H9 (cell line): ENCODE measurements around the gene CHPF2. TPM values are rescaled to one million over a fixed set of nuclear protein-coding genes. Genes with fewer than 3 reads are reported as not detected.

Experiments
- DNase-seq: peaks from one replicate; pipeline ENCODE4 v3.0.0-alpha.2; 2017
- H2AFZ ChIP-seq: one replicate; pipeline ENCODE4 v1.6.1; 2013; ENCODE audit warnings: mild to moderate bottlenecking, low read length, control low read depth, moderate library complexity
- H2AK5ac ChIP-seq: 2 replicates; pipeline ENCODE4 v1.6.1; 2013; ENCODE audit warnings: low read length, control low read depth, mixed read lengths; ENCODE audit not compliant: insufficient read length
- H2BK120ac ChIP-seq: one replicate; pipeline ENCODE4 v1.6.1; 2013; ENCODE audit warnings: low read depth, mild to moderate bottlenecking, low read length, control low read depth, inconsistent platforms; ENCODE audit not compliant: poor library complexity, severe bottlenecking
- H2BK12ac ChIP-seq: 2 replicates; pipeline ENCODE4 v1.6.1; 2013; ENCODE audit warnings: low read length, control low read depth, mixed read lengths, low read depth; ENCODE audit not compliant: insufficient read length
- H2BK15ac ChIP-seq: 2 replicates; pipeline ENCODE4 v1.6.1; 2013; ENCODE audit warnings: low read depth, low read length, control low read depth
- H2BK20ac ChIP-seq: one replicate; pipeline ENCODE4 v1.6.1; 2013; ENCODE audit warnings: low read depth, mild to moderate bottlenecking, low read length, control low read depth, inconsistent platforms; ENCODE audit not compliant: poor library complexity, severe bottlenecking
- H2BK5ac ChIP-seq: 2 replicates; pipeline ENCODE4 v1.6.1; 2013; ENCODE audit warnings: low read length, control low read depth, mixed read lengths; ENCODE audit not compliant: insufficient read length
- H3K14ac ChIP-seq: 2 replicates; pipeline ENCODE4 v1.6.1; 2013; ENCODE audit warnings: low read length, control low read depth; ENCODE audit not compliant: insufficient read depth
- H3K18ac ChIP-seq: 2 replicates; pipeline ENCODE4 v1.6.1; 2013; ENCODE audit warnings: low read depth, mild to moderate bottlenecking, mixed read lengths, low read length, control low read depth; ENCODE audit not compliant: insufficient read length
- H3K23ac ChIP-seq: 2 replicates; pipeline ENCODE4 v1.6.1; 2013; ENCODE audit warnings: low read length, control low read depth, mixed read lengths, low read depth; ENCODE audit not compliant: insufficient read length
- H3K23me2 ChIP-seq: 2 replicates; pipeline ENCODE4 v1.6.1; 2013; ENCODE audit warnings: low read depth, mild to moderate bottlenecking, mixed read lengths, low read length, control low read depth; ENCODE audit not compliant: insufficient read length, poor library complexity, severe bottlenecking
- H3K27ac ChIP-seq: 2 replicates; pipeline ENCODE4 v1.5.1; 2013; ENCODE audit warnings: low read length, control low read depth, mixed read lengths, low read depth; ENCODE audit not compliant: insufficient read length
- H3K27me3 ChIP-seq: 2 replicates; pipeline ENCODE4 v1.6.1; 2013; ENCODE audit warnings: low read length, control low read depth, inconsistent platforms; ENCODE audit not compliant: insufficient read depth
- H3K4ac ChIP-seq: 2 replicates; pipeline ENCODE4 v1.6.1; 2013; ENCODE audit warnings: low read depth, mild to moderate bottlenecking, control low read depth, inconsistent platforms, low read length, moderate library complexity
- H3K4me1 ChIP-seq: 2 replicates; pipeline ENCODE4 v1.6.1; 2013; ENCODE audit warnings: low read length, control low read depth, inconsistent platforms; ENCODE audit not compliant: insufficient read depth
- H3K4me2 ChIP-seq: 2 replicates; pipeline ENCODE4 v1.6.1; 2013; ENCODE audit warnings: low read length, control low read depth, mixed read lengths; ENCODE audit not compliant: insufficient read length, insufficient read depth
- H3K56ac ChIP-seq: 2 replicates; pipeline ENCODE4 v1.6.1; 2013; ENCODE audit warnings: low read depth, mild to moderate bottlenecking, mixed read lengths, low read length, control low read depth; ENCODE audit not compliant: insufficient read length
- H3K79me1 ChIP-seq: 2 replicates; pipeline ENCODE4 v1.6.1; 2013; ENCODE audit warnings: low read depth, mild to moderate bottlenecking, moderate library complexity, low read length, control low read depth, inconsistent platforms; ENCODE audit not compliant: insufficient read depth, poor library complexity, severe bottlenecking
- H3K79me2 ChIP-seq: 2 replicates; pipeline ENCODE4 v1.6.1; 2013; ENCODE audit warnings: low read length, control low read depth, inconsistent platforms; ENCODE audit not compliant: insufficient read depth
- H3K9ac ChIP-seq: 2 replicates; pipeline ENCODE4 v1.6.1; 2013; ENCODE audit warnings: low read length, control low read depth, mixed read lengths; ENCODE audit not compliant: insufficient read length; ENCODE audit errors: extremely low read depth
- H3K9me3 ChIP-seq: one replicate; pipeline ENCODE4 v1.6.1; 2013; ENCODE audit warnings: low read depth, low read length, inconsistent platforms; ENCODE audit not compliant: control insufficient read depth
- H3T11ph ChIP-seq: one replicate; pipeline ENCODE4 v1.6.1; 2013; ENCODE audit warnings: mild to moderate bottlenecking, low read length, control low read depth, inconsistent platforms
- H4K20me1 ChIP-seq: one replicate; pipeline ENCODE4 v1.6.1; 2013; ENCODE audit not compliant: control insufficient read depth, insufficient read length, insufficient read depth
- H4K5ac ChIP-seq: 2 replicates; pipeline ENCODE4 v1.6.1; 2013; ENCODE audit warnings: low read depth, mild to moderate bottlenecking, mixed read lengths, low read length, control low read depth; ENCODE audit not compliant: insufficient read length
- H4K8ac ChIP-seq: replicated peaks from 2 replicates; pipeline ENCODE4 v1.6.1; 2013; ENCODE audit warnings: low read length, control low read depth, mixed read lengths, low read depth; ENCODE audit not compliant: insufficient read length
- H4K91ac ChIP-seq: 2 replicates; pipeline ENCODE4 v1.6.1; 2013; ENCODE audit warnings: low read depth, mild to moderate bottlenecking, moderate library complexity, mixed read lengths, low read length, control low read depth; ENCODE audit not compliant: insufficient read length
- H3K27ac Mint-ChIP-seq, 3 experiments: 2 replicates in 2 of 3; 3 replicates in 1 of 3; pipeline ENCODE4 v1.8.0; 2020 to 2021; ENCODE audit warnings: mixed read lengths in 3 of 3, mild to moderate bottlenecking in 1 of 3, moderate library complexity in 1 of 3
- H3K27me3 Mint-ChIP-seq: 2 replicates; pipeline ENCODE4 v1.8.0; 2021; ENCODE audit warnings: low read depth, mild to moderate bottlenecking, moderate library complexity, mixed read lengths
- H3K36me3 Mint-ChIP-seq, 3 experiments: 2 replicates in 2 of 3; 3 replicates in 1 of 3; pipeline ENCODE4 v1.8.0; 2020 to 2021; ENCODE audit warnings: low read depth in 3 of 3, mixed read lengths in 3 of 3; ENCODE audit not compliant: insufficient read depth in 1 of 3
- H3K4me1 Mint-ChIP-seq, 2 experiments: 2 replicates each; pipeline ENCODE4 v1.8.0; 2020; ENCODE audit warnings: mixed read lengths in 2 of 2
- H3K4me3 Mint-ChIP-seq, 2 experiments: 2 replicates in 1 of 2; 3 replicates in 1 of 2; pipeline ENCODE4 v1.8.0; 2020 to 2021; ENCODE audit warnings: mild to moderate bottlenecking in 2 of 2, mixed read lengths in 2 of 2, moderate library complexity in 1 of 2
- H3K9me3 Mint-ChIP-seq, 2 experiments: 2 replicates in 1 of 2; 3 replicates in 1 of 2; pipeline ENCODE4 v1.8.0; 2020; ENCODE audit warnings: mild to moderate bottlenecking in 2 of 2, mixed read lengths in 2 of 2, moderate library complexity in 1 of 2
- CTCF ChIP-seq: fragments of 200-600 bp; sonication (generic); conservative IDR thresholded peaks from 3 replicates; pipeline ENCODE4 v1.8.0; 2021; ENCODE audit warnings: antibody characterized with exemption, mild to moderate bottlenecking
- WGBS: extraction: QIAGEN DNeasy Blood & Tissue Kit; methylation state at CpG from one replicate; pipeline ENCODE4 v1.1.7; 2013; ENCODE audit warnings: missing lambda C conversion rate, low lambda C conversion rate, mixed read lengths; ENCODE audit not compliant: insufficient read length; ENCODE audit errors: extremely low coverage; 5-methylcytosine and 5-hydroxymethylcytosine counted together
- total RNA-seq: library from RNA; stranded (reverse); gene quantifications from 2 replicates; pipeline ENCODE4 v1.2.1, GENCODE V29; 2021

The CHPF2 gene
- total RNA-seq, 1 experiment from 2014 or later, result 25.7 TPM

- no peak within 1 kb of the TSS for H2BK12ac ChIP-seq
- Mint-ChIP-seq H3K36me3 (no peaks in the 10 kb centered on the region), H3K4me1 (peaks cover 56 to 68% of the 10 kb centered on the region in 2 experiments), H3K9me3 (no peaks in the 10 kb centered on the region; a peak in 1 of 5 replicates), H3K27me3 (peaks cover 80% of the 10 kb centered on the region), H3K27ac (peak within 1 kb of the TSS in 1 of 3 experiments; percentile 52; a peak in 1 of 7 replicates), H3K4me3 (peak within 1 kb of the TSS; percentile 72 to 92)
- no peaks in the 10 kb centered on the region for H3K79me1 ChIP-seq
- no peak within 1 kb of the TSS for H4K91ac ChIP-seq
- no peak within 1 kb of the TSS for H3K18ac ChIP-seq
- peak within 1 kb of the TSS; percentile 71 for H3K4me2 ChIP-seq
- no peak within 1 kb of the TSS for H3K56ac ChIP-seq
- peaks cover 19% of the 10 kb centered on the region; the same call in 1 of the 2 replicates for H3K27me3 ChIP-seq
- H3K27ac ChIP-seq, result no peak within 1 kb of the TSS
- H3K14ac ChIP-seq, result no peak within 1 kb of the TSS
- peaks cover 22% of the 10 kb centered on the region for H3K23me2 ChIP-seq
- no peak within 1 kb of the TSS for H4K5ac ChIP-seq
- H3T11ph ChIP-seq, result no peak within 1 kb of the TSS
- no CpG with 5 or more reads among the region's 71 CpGs for WGBS
- no peak within 1 kb of the TSS for H2BK5ac ChIP-seq
- DNase-seq, result peak; percentile 61
- no peak within 1 kb of the TSS for H2BK15ac ChIP-seq
- H3K9ac ChIP-seq, result no peak within 1 kb of the TSS
- no peaks in the 10 kb centered on the region for H3K9me3 ChIP-seq
- H3K4me1 ChIP-seq, result peaks cover 7% of the 10 kb centered on the region; the same call in 1 of the 2 replicates
- H3K4ac ChIP-seq, result no peak within 1 kb of the TSS
- H2AFZ ChIP-seq, result no peak within 1 kb of the TSS
- H4K20me1 ChIP-seq, result no peaks in the 10 kb centered on the region
- no peaks in the 10 kb centered on the region for H3K79me2 ChIP-seq
- no peak; the same call in 2 of the 3 replicates for TF ChIP-seq CTCF
- no peak within 1 kb of the TSS for H2BK20ac ChIP-seq
- no peak within 1 kb of the TSS for H2AK5ac ChIP-seq
- H3K23ac ChIP-seq, result no peak within 1 kb of the TSS
- H4K8ac ChIP-seq, result no peak within 1 kb of the TSS
- no peak within 1 kb of the TSS for H2BK120ac ChIP-seq
Observed at GRCh38 chr7:151248346-151249033, 16.2 kb downstream of the CHPF2 start, which contains the start of gene SMARCD3. Gene SMARCD3 (minus strand): TSS chr7:151248694. CDS start chr7:151248562, 132 bp downstream.
